GM18526 (cell line): Measurements from ENCODE around the gene GGA2.

ENCODE experiments used
- POLR2A ChIP-seq: IDR thresholded peaks from 3 replicates; pipeline ENCODE4 v1.6.1; 2011; ENCODE audit not compliant: insufficient read length; ENCODE audit errors: extremely low read depth

Gene GGA2

DNA sequence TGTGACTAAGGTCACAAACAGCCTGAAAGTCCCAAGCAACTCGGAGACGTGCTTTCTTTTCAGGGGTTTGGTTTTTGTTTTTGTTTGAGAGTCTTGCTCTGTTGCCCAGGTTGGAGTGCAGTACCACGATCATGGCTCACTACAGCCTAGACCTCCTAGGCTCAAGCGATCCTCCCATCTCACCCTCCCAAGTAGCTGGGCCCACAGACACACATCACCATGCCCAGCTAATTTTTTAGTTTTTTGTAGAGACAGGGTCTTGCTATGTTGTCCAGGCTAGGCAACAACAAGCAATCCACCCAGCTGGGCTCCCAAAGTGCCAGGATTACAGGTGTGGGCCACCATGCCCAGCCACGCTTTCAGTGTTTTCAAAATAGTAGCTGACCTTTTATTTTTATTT is 19.8 kb upstream of the GGA2 start:
- TF ChIP-seq POLR2A, result no peak

DNA sequence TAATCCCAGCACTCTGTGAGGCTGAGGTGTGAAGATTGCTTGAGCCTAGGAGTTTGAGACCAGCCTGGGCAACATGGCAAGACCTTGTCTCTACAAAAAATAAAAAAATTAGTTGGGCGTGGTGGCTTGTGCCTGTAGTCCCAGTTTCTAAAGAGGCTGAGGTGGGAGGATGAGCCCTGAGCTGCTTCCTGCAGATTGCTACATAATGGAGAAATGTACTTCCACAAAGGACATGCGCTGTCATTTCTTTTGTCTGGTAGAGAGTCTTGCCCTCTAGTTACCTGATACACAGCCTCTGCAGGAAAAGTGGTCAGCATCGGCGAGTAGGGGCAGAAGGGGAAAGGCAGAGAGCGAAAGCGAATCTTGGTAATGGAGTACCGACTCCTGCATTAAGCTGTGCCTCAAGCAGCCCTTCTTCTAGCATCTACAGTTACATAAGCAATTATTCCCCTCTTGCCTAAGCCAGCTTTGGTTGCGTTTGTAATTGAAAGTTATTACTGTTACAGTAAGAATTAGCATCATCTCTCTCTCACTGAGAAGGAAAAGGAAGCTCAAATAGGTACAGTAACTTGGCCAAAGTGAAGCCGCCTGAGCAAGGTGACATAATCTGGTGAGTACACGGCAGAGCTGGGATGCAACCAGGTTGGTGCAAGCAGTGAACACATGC is 18.5 kb upstream of the GGA2 start:
- TF ChIP-seq POLR2A, result no peak

DNA sequence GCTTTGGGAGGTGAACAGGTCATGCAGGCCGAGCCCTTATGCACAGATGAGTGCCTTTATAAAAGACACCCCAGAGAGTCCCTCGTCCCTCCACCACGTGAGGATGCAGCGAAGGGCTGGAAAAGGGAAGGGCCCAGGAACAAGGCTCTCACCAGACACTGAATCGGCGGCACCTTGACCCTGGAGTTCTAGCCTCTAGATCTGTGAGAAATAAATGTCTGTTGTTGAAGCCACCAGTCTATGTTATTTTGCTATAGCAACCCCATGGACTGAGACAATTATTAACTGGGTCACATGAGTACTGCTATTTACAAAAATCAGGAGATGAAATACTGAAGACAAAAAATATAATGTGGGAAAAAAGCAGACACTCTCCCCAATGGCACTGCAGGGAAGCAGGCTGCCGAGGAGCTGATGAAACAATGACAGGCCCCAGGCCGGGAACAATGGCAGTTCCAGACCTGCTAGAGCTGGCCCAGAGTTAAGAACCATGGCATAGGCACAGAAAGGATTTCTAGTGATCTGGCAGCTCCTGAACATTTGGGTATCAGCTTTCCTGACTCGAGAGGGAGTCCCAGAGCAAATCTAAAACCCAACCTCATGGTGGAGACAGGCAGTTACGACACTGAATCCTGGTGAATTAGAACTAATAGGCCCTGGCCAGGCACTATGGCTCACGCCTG is 17.8 kb upstream of the GGA2 start:
- no peak for TF ChIP-seq POLR2A

DNA sequence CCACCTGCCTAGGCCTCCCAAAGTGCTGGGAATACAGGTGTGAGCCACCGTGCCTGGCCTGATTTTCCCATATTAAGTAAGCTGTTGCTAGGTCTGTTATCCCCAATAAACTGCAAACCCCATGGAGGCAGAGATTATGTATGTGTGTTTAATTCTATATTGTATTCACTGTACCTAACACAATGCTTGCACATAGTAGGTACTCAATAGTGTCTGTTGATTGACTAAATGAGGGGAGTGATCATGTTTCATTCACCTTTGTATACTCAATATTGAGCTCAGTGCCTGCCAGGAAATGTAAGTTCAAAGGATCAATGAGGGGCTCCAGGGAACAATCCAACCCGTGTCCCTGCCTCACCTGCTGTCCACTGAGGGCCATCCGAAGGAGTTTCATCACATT is 14.6 kb upstream of the GGA2 start:
- TF ChIP-seq POLR2A, result no peak

- TF ChIP-seq POLR2A, result no peak
Measured at GRCh38 chr16:23523876-23524385, 13.6 kb upstream of the GGA2 start.

GRCh38 chr16:23523321-23523720 is 13.0 kb upstream of the GGA2 start:
- no peak for TF ChIP-seq POLR2A

DNA sequence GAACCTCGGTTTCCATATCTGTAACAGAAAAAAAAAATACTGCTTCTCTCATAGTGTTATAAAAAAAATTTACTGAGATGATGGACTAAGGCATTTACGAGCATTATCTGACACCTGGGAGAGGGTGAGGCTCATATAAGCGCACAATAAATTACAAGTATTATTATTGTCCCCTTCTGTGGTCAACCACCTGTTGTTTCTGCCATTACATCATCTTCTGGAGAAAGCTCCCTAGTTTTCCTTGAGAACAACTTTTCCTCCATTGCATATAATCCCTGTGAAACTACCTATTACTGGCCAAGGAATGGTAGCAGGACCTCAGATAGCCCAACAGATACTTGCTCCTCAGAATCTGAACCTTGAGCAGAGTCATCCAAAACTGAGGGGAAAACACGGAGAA is 11.7 kb upstream of the GGA2 start:
- TF ChIP-seq POLR2A, result no peak

DNA sequence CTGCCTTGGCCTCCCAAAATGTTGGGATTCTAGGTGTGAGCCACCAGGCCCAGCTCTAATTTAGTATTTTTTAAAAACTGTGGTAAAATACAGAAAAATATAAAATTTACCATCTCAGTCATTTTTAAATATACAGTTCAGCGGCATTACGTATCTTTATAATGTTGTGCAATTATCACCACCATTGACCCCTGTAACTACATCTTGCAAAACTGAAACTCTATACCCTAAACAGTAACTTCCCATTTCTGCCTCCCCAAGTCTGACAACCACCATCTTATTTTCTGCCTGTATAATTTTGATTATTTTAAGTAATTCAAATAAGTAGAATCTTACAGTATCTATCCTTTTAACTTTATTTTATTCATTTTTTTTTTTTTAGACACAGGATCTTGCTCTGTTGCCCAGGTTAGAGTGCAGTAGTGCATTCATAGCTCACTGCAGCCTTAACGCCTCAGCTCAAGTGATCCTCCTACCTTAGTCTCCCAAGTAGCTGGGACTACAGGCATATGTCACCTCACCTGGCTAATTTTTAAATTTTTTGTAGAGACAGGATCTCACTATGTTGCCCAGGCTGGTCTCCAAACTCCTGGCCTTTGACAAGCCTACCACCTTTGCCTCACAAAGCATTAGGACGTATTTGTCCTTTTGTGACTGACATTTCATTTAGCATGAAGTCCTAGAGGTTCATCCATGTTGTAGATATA is 10.9 kb upstream of the GGA2 start:
- TF ChIP-seq POLR2A, result no peak

- TF ChIP-seq POLR2A, result no peak
Measured at GRCh38 chr16:23520500-23520899, 10.2 kb upstream of the GGA2 start.

DNA sequence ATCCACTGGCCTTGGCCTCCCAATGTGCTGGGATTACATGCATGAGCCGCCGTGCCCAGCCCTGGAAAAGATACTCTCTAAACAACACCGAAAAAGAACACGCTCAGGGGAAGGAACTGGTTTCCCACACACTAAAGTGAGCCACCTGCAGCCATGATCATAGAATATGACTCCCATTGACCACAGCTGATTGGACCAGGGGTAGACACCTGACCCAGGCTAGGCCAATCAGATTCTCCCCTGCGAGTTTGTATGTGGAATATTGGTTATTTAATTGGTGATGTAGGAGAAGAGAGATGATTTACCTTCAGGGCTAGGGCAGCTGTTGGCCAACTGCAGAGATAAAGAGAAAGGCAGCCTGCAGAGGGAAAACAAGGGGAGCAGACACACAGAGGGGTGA is 9.0 kb upstream of the GGA2 start:
- no peak for TF ChIP-seq POLR2A

DNA sequence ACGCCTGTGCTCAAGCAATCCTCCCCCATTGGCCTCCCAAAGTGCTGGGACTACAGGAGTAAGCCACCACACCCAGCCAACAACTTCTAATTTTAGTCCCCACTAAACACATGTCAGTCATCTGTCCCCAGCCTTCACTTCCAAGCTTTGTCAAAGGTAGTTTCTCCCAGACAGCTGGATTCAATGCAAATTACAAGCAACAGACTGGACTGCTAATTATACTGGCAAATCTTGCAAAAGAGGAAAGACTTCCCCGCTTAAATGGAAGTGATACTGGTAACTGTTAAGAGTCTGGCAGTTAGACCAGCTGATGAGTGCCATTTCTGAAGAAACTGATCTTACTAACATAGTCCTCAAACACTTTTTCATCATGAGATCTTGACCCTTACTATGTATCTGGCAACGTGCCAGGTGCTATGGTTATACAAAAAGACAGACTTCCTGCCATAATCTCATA is 8.2 kb upstream of the GGA2 start:
- TF ChIP-seq POLR2A, result no peak

GRCh38 chr16:23516366-23517137 is 6.3 kb upstream of the GGA2 start:
- no peak for TF ChIP-seq POLR2A

DNA sequence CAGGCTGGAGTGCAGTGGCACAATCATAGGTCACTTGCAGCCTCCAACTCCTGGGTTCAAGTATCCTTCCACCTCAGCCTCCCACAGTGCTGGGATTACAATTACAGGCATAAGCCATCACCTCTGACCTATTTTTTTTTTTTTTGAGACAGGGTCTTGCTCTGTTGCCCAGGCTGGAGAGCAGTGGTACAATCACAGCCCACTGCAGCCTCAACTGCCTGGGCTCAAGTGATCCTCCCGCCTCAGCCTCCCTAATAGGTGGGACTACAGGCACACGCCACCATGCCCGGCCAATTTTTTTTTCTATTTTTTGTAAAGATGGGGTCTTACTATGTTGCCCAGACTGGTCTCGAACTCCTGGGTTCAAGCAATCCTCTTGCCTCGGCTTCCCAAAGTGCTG is 5.6 kb upstream of the GGA2 start:
- TF ChIP-seq POLR2A, result no peak

DNA sequence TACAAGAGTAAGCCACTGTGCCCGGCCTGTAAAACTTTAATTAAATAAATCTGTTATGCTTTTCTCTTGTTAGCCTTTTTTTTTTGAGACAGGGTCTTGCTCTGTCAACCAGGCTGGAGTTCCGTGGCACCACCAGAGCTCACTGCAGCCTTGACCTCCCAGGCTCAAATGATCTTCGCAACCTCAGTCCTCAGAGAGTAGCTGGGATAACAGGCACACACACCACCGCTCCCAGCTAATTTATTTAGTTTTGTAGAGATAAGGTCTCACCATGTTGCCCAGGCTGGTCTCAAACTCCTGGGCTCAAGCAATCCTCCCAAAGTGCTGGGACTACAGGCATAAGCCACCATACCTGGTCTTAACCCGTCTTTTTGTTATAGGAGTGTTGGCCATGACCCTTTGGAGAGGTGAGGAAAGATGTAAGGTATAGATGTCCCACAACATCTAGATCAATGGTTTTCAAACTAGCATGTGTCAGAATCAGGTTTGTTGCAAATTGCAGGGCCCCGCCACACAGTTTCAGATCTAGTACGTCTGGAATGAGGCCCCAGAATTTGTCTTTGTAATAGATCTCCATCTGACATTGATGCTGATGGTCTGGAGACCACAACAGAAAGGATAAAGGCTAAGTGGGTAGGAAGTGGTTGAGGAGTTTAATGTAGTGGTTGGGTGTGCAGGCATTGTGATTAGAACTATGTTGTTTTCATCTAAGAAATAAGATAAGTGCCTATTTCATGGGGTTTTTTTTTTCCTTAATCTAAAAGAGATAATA is 4.3 kb upstream of the GGA2 start:
- TF ChIP-seq POLR2A, result no peak

DNA sequence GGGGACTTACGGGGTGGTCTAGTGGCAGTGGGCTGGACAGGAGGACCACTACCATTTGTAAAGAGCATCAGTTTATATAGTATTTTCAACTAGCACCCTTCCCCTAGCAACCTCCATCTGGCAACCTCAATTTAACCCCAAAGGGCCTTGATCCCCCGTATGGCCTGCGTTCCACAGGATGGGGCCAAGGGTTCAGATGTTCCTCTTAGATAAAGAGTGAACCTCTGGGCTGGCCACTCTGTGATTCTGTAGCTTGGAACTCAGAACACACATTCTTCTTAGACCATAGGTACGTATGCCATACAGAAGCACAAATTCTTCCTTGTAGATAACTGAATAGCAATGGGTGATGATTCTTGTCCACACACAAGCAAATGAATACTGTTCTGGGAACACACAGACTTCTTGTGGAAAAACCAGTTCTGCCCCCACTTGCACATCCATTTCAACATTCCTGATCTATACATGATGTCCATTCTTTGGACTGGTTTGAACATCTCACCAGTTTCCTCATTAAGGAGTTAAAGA is 1.9 kb upstream of the GGA2 start:
- TF ChIP-seq POLR2A, result no peak

GRCh38 chr16:23511731-23512130 is 1.4 kb upstream of the GGA2 start:
- TF ChIP-seq POLR2A, result no peak
